GM06990 (cell line): ENCODE data around the gene C2orf76.

Experiments used
- DNase-seq: peaks from one replicate; pipeline ENCODE4 v3.0.0-alpha.2; 2011; ENCODE audit not compliant: insufficient read length; ENCODE audit errors: extremely low read depth
- H3K27me3 ChIP-seq: replicated peaks from 2 replicates; pipeline ENCODE4 v1.6.0; 2011; ENCODE audit warnings: low read length; ENCODE audit not compliant: control insufficient read depth, insufficient read depth
- H3K36me3 ChIP-seq: 2 replicates; pipeline ENCODE4 v1.5.1; 2011; ENCODE audit warnings: low read length; ENCODE audit not compliant: control insufficient read depth, insufficient read depth
- H3K4me3 ChIP-seq: replicated peaks from 2 replicates; pipeline ENCODE4 v1.5.1; 2011; ENCODE audit warnings: low read depth, mild to moderate bottlenecking, control low read depth, low read length
- CTCF ChIP-seq: IDR thresholded peaks from 2 replicates; pipeline ENCODE4 v1.5.1; 2011; ENCODE audit warnings: low read length, control low read depth, mild to moderate bottlenecking, inconsistent platforms; ENCODE audit not compliant: insufficient read depth, poor library complexity, severe bottlenecking

The C2orf76 gene

GRCh38 chr2:119338272-119338671 lies 28.4 kb downstream of the C2orf76 start:
- DNase-seq: no peak
- no peak overlapping the region for H3K4me3 ChIP-seq
- no peaks in the 10 kb centered on the region for H3K27me3 ChIP-seq
- TF ChIP-seq CTCF: no peak
- no peaks in the 10 kb centered on the region for H3K36me3 ChIP-seq

- Histone ChIP-seq H3K27me3 (no peaks in the 10 kb centered on the region), H3K4me3 (no peak overlapping the region), H3K36me3 (no peaks in the 10 kb centered on the region)
- no peak for DNase-seq
- no peak for TF ChIP-seq CTCF
These were observed 28.9 kb downstream of the C2orf76 start for GRCh38 chr2:119337749-119338148.

GRCh38 chr2:119333833-119334232 lies 32.8 kb downstream of the C2orf76 start:
- no peak for TF ChIP-seq CTCF
- H3K4me3 ChIP-seq: no peak overlapping the region
- H3K27me3 ChIP-seq: no peaks in the 10 kb centered on the region
- DNase-seq: no peak
- H3K36me3 ChIP-seq: no peaks in the 10 kb centered on the region

- TF ChIP-seq CTCF: no peak
- DNase-seq: no peak
- Histone ChIP-seq H3K36me3 (no peaks in the 10 kb centered on the region), H3K27me3 (no peaks in the 10 kb centered on the region), H3K4me3 (no peak overlapping the region)
These were observed 33.3 kb downstream of the C2orf76 start for GRCh38 chr2:119333360-119333759.

GRCh38 chr2:119332953-119333352 lies 33.7 kb downstream of the C2orf76 start:
- TF ChIP-seq CTCF: no peak

GRCh38 chr2:119327431-119327830 lies 39.2 kb downstream of the C2orf76 start:
- no peak for DNase-seq
- no peak overlapping the region for H3K4me3 ChIP-seq
- no peaks in the 10 kb centered on the region for H3K27me3 ChIP-seq
- no peaks in the 10 kb centered on the region for H3K36me3 ChIP-seq
- TF ChIP-seq CTCF: no peak

More at GRCh38 chr2:119332953-119333352, 33.7 kb downstream of the C2orf76 start:
- Histone ChIP-seq H3K27me3 (no peaks in the 10 kb centered on the region), H3K36me3 (no peaks in the 10 kb centered on the region), H3K4me3 (no peak overlapping the region)
- DNase-seq: no peak
